Limb (tissue), 2 donors: Measurements from ENCODE around the gene DYNC1I1.

Experiments
- DNase-seq, 2 donors: peaks; one replicate each; pipeline ENCODE4 v3.0.0-alpha.2; 2016; ENCODE audit errors: extremely low spot score in 2 of 2

DYNC1I1 gene

GRCh38 chr7:95847061-95847460, 74.7 kb downstream of the DYNC1I1 start:
- no peak for DNase-seq

GRCh38 chr7:95859429-95859828, 87.1 kb downstream of the DYNC1I1 start:
- no peak for DNase-seq

GRCh38 chr7:95861041-95861440, 88.7 kb downstream of the DYNC1I1 start:
- DNase-seq, result no peak

- DNase-seq, result no peak
Measured at GRCh38 chr7:95863623-95864022, 91.3 kb downstream of the DYNC1I1 start.

GRCh38 chr7:95865716-95866371, 93.5 kb downstream of the DYNC1I1 start:
- no peak for DNase-seq

- DNase-seq, result no peak
Measured at GRCh38 chr7:95867309-95867708, 95.0 kb downstream of the DYNC1I1 start.

- DNase-seq, result peak; percentile 42 to 68
Measured at GRCh38 chr7:95871075-95871848, 98.9 kb downstream of the DYNC1I1 start.

GRCh38 chr7:95871896-95872295, 99.5 kb downstream of the DYNC1I1 start:
- no peak for DNase-seq

- no peak for DNase-seq
Measured at GRCh38 chr7:95874129-95874528, 101.8 kb downstream of the DYNC1I1 start.

- DNase-seq, result no peak
Measured at GRCh38 chr7:95874541-95875265, 102.3 kb downstream of the DYNC1I1 start.

- DNase-seq, result no peak
Measured at GRCh38 chr7:95875519-95875918, 103.2 kb downstream of the DYNC1I1 start.

GRCh38 chr7:95878677-95879076, 106.3 kb downstream of the DYNC1I1 start:
- DNase-seq, result no peak

GRCh38 chr7:95881597-95881996, 109.2 kb downstream of the DYNC1I1 start:
- DNase-seq, result no peak

GRCh38 chr7:95883217-95883616, 110.9 kb downstream of the DYNC1I1 start:
- DNase-seq, result no peak

GRCh38 chr7:95886501-95887090, 114.2 kb downstream of the DYNC1I1 start:
- peak in 1 of 2 donors; percentile 36 for DNase-seq

GRCh38 chr7:95893484-95893883, 121.1 kb downstream of the DYNC1I1 start:
- no peak for DNase-seq

- DNase-seq, result no peak
Measured at GRCh38 chr7:95897557-95898251, 125.3 kb downstream of the DYNC1I1 start.

- DNase-seq, result no peak
Measured at GRCh38 chr7:95899919-95900513, 127.7 kb downstream of the DYNC1I1 start.

GRCh38 chr7:95901006-95901405, 128.7 kb downstream of the DYNC1I1 start:
- no peak for DNase-seq

- DNase-seq, result no peak
Measured at GRCh38 chr7:95904099-95904498, 131.7 kb downstream of the DYNC1I1 start.

GRCh38 chr7:95905167-95905566, 132.8 kb downstream of the DYNC1I1 start:
- no peak for DNase-seq
